HG03175 (cell line): ENCODE measurements around the gene APP.
A peak's percentile ranks its signal among the peaks of the same experiment; 100 is the strongest.

Source experiments
- ATAC-seq: cut with Tn5 transposase; IDR thresholded peaks from one replicate; pipeline ENCODE4 v1.9.1; 2021; ENCODE audit warnings: mild to moderate bottlenecking, moderate library complexity; ENCODE audit not compliant: unreplicated experiment

APP gene

DNA sequence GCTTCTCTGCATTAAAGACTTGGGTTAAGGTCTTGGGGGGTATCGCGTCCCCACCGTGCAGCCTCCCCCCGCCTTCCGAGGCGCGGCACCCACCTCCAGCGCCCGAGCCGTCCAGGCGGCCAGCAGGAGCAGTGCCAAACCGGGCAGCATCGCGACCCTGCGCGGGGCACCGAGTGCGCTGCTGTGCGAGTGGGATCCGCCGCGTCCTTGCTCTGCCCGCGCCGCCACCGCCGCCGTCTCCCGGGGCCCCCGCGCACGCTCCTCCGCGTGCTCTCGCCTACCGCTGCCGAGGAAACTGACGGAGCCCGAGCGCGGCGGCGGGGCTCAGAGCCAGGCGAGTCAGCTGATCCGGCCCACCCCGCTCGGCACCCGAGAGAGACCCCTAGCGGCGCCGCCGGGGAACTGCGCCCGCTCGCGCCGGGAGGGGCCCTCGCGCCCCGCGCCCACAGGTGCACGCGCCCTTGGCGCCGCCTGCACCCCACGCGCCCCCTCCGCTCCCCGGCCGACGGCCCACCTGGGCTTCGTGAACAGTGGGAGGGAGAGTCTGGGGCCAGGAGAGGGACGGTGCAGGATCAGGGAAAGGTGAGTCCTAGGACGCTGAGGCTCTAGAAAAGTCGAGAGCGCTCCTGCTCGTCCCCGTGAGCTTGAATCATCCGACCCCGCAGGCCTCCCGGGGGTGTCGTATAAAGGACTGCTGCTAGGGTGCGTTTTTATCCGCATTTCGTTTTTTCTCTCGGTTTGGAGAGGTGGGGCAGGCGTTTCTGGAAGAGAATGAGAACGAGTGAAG lies at the start of gene APP:
TSS of gene APP (minus strand) at position 300 of the 787 bp plus-strand sequence. CDS start at position 150, 150 bp downstream.
- peak; percentile 68 for ATAC-seq

DNA sequence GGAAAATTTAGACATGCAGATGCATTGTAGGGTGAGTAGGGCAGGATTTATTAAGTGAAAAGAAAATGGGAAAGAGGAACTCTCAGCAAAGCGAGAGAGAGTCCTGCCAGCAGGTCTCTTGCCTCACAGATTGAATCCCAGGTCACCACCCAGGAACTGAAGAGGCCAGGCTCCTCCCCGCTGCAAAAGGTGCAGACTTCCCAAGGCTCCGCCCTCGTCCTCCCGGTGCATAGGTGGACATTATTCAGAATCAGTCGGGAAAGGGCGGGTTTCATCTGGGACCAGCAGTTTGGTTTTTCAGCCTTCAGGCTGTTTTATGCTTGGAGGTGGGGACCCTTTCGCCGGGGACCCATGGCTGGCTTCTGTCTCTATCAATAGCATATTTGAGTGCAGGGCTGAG lies 41.6 kb upstream of the APP start:
- ATAC-seq, result no peak

DNA sequence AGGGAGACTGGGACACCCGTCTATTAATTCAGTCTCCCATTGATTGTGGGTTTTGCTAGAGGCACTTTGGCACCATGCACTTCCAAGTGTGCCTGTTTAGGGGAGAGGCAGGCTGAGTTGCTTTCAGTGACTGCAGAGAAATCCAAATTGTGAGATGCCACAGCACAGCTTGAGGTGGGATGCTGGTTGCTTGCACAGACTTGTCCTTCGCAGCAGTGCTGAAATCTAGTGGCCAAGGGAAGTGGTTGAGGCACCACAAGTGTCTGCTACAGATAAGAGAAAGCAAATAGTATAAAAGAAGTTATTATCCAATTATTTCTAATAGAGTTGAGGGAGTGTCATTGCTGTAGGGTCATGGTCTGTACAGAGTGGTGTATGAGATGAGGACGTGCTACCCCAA lies 40.0 kb upstream of the APP start:
- no peak for ATAC-seq

GRCh38 chr21:26207021-26207420 lies 36.5 kb upstream of the APP start:
- ATAC-seq, result no peak

DNA sequence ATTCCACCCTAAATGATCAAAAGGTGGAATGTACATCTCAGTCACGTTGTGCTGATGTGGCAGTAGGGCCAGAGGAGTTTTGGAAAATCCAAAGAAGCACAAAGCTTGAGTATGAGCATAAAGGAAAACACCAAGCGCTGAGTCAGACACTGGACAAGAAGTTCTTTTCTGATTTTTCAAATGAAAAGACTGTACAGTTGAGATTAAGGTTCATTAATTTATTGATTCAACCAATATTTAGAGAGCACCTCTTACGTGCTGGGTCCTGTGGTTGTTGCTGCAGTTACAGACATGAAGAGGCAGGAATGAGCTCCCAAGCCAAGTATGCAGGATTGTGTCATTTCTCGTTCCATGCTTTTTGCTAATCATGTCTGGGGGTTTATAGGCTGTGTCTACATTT lies 28.9 kb upstream of the APP start:
- ATAC-seq, result no peak

DNA sequence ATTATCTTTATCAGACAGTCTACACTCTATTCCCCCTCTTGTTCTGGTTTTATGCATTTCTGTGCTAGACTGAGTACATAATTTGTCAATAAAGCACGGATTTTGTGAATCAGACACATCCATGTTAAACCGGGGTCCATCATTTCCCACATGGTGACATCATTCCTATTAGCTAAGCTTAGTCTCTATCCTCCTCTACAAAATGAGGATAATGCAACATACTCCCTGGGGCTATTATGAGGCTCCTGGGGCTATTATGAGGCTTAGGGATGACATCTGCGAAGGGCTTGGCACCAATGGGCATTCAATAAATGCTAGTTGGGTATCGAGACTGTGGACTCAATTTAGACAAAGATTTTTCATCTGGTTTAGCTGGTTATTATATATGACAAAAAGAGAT lies 25.1 kb upstream of the APP start:
- no peak for ATAC-seq

- no peak for ATAC-seq
Observed at GRCh38 chr21:26194811-26195251, 24.3 kb upstream of the APP start.

DNA sequence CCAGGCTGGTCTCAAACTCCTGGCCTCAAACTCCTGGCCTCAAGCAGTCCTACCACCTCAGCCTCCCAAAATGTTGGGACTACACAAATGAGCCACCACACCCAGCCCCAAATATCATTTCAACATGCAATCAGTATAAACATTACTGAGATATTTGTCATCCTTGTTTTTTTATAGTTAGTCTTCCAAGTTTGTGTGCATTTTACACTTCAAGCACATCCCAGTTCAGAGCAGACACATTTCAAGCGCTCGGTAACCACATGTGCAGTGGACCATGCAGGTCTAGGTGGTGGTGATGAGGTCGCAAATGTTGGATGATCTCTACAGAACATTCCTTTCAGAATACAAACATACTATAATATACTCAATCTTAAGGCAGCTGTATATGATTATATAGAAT lies 23.8 kb upstream of the APP start:
- no peak for ATAC-seq

DNA sequence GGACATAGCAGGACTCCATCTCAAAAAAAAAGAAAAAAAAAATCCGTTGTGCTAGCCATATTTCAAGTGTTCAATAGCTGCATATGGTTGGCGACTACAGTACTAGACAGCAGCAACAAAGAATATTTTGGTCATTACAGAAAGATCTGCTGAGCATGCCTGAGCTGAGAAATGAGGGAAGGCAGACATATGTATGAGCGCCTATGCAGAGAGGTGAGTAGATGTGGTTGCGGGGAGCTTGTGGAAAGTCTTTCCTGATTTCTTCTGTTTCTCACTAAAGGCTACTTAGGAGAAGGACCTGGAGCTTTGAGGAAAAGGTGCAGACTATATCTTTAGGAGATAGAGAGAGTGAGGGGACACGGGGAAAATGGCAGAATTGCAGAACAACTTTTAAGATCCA lies 21.0 kb upstream of the APP start:
- no peak for ATAC-seq

GRCh38 chr21:26188422-26188821 lies 17.9 kb upstream of the APP start:
- ATAC-seq, result no peak

DNA sequence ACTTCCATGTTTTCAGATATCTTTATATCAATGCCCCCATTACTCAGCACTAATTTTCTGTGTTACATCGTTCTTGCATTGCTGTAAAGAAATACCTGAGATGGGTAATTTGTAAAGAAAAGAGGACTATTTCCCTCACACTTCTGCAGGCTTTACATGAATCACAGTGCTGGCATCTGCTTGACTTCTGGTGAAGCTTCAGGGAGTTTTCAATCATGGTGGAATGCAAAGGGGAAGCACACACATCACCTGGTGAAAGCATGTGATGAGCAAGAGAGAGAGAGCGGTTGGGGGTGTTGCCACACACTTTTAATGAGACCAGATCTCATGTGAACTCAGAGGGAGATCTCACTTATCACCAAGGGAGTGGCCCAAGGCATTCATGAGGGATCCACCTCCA lies 14.9 kb upstream of the APP start:
- no peak for ATAC-seq

- no peak for ATAC-seq
Observed at GRCh38 chr21:26185021-26185420, 14.5 kb upstream of the APP start.

- ATAC-seq, result no peak
Observed at GRCh38 chr21:26179501-26179900, 8.9 kb upstream of the APP start.

DNA sequence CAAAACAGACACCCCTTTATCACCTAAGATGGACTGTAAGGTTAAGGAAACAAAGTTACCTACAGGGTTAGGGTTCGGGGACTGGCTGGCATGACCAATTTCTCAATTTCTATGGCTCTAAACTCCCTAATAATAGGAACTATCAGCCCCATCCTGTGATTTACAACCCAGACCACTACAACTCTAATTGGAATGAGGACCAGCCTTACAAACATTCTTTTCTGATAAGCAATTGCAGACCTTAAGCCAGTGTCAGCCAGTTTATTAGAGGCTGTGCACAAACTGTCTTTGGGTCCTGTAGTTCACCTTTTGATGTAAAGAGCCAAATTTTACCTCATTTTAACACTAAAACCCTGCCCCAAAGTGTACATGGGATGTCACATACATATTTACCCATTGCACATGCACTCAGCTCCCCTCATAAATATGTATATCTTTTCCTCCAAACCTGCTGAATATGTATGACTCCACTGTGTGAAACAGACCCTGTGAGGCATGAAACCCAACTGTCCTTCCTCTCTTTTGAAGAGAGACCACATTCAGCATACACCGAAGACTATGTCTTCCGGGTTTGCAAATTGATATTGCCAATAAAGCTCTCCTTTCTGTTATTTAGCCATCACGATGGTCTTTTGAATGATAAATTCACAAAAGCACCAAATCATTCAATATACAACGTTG lies 7.3 kb upstream of the APP start:
- peak; percentile 70 for ATAC-seq

GRCh38 chr21:26177187-26177586 lies 6.6 kb upstream of the APP start:
- ATAC-seq, result no peak

GRCh38 chr21:26171258-26172100 lies 909 bp upstream of the APP start:
- ATAC-seq, result no peak

GRCh38 chr21:26169611-26170470 lies 729 bp downstream of the APP start:
- ATAC-seq, result peak; percentile 49

- peak; percentile 69 for ATAC-seq
Observed at GRCh38 chr21:26169061-26169610, 1.4 kb downstream of the APP start.

DNA sequence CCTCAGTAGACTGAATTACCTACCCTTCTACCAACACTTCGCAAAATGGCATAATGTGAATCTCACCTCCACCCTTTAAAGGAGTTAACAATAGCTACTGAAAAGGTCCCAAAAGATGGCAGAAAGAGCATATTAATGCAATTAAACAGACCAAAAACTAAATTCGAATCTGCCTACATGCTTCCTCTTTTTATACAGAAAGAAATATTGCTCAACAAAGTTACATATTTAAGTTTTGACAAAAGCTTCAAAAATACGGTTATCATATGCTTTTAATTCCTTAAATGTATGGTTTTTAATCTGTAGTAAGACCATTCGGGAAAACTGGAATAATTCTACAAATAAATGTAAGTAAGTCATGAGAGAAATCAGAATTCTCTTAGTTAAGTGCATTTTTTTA lies 2.2 kb downstream of the APP start:
- ATAC-seq, result no peak

DNA sequence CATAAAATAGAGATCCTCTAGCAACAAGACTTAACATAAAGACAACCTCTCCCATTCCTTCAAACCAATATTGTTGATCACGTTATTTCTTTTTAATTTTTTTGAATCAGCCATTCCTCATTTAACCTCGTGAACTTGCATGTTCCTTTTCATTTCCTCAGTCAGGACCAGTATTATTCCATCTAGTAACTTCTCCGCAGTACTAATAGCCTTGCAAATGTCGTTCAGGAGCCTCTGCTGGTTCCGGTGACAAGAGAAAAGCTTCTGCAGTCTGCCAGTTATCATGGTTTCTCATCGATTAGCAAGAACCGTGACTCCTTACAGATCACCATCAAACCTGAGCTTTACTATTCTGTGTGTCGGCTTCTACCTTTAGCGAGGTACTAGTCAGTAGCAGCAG lies 3.0 kb downstream of the APP start:
- no peak for ATAC-seq
